Measurements from ENCODE around the gene STX16.

STX16 gene

DNA sequence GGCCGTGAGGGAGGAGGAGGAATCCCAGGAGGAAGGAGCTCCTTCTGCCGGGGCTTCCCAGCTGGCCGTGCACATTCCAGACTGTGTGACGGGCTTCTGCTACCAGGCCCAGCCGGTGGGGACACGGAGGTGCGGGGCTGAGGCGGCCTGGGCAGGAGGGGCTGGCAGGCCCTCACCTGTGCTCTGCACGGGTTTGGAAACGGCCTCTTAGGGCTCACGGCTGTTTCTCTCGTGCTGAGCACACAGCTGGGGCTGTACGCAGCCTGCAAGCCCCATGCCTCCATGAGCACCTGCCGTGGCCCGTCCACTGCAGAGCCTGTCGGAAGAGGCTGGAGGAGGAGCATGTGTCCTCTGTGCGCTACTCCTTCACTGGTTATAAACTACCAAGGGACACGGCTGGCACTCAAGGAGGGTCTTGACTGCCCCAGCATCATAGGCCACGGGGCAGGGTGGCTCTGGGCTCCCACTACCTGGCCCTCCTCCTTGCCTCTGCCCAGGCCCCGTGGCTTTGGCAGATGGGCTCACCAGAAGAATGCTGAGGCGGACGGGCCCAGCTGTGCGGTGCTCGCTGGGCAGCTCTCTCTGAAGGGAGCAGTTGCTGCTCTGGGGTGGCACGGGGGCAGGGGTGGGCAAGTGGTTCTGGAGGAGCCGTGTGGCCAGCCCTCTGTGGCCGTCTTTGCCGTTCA lies 57.3 kb downstream of the STX16 start:
- no peak for DNase-seq (ENCODE audit: low read depth)
- TF ChIP-seq, protein P1, sequence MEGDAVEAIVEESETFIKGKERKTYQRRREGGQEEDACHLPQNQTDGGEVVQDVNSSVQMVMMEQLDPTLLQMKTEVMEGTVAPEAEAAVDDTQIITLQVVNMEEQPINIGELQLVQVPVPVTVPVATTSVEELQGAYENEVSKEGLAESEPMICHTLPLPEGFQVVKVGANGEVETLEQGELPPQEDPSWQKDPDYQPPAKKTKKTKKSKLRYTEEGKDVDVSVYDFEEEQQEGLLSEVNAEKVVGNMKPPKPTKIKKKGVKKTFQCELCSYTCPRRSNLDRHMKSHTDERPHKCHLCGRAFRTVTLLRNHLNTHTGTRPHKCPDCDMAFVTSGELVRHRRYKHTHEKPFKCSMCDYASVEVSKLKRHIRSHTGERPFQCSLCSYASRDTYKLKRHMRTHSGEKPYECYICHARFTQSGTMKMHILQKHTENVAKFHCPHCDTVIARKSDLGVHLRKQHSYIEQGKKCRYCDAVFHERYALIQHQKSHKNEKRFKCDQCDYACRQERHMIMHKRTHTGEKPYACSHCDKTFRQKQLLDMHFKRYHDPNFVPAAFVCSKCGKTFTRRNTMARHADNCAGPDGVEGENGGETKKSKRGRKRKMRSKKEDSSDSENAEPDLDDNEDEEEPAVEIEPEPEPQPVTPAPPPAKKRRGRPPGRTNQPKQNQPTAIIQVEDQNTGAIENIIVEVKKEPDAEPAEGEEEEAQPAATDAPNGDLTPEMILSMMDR (IDR thresholded peaks at IDR 0.05; ENCODE audit: control insufficient read depth, extremely low read depth, insufficient read depth), result no peak
- no peak overlapping the region for H3K4me3 ChIP-seq (ENCODE audit: low read depth, low read length)

GRCh38 chr20:58709013-58709702 lies 58.1 kb downstream of the STX16 start:
- no peak for DNase-seq (ENCODE audit: low read depth)
- TF ChIP-seq, protein P1 (IDR thresholded peaks at IDR 0.05; ENCODE audit: control insufficient read depth, extremely low read depth, insufficient read depth), result no peak
- H3K4me3 ChIP-seq (ENCODE audit: low read depth, low read length), result no peak overlapping the region

- TF ChIP-seq, protein P1 (IDR thresholded peaks at IDR 0.05; ENCODE audit: control insufficient read depth, extremely low read depth, insufficient read depth), result no peak
- DNase-seq (ENCODE audit: low read depth), result no peak
These were observed 58.6 kb downstream of the STX16 start for GRCh38 chr20:58709703-58710039.

GRCh38 chr20:58710481-58711265 lies 59.6 kb downstream of the STX16 start:
- TF ChIP-seq, protein P1 (IDR thresholded peaks at IDR 0.05; ENCODE audit: control insufficient read depth, extremely low read depth, insufficient read depth), result no peak
- DNase-seq (ENCODE audit: low read depth), result no peak
- no peak overlapping the region for H3K4me3 ChIP-seq (ENCODE audit: low read depth, low read length)

More at GRCh38 chr20:58709703-58710039, 58.6 kb downstream of the STX16 start:
- no peak overlapping the region for H3K4me3 ChIP-seq (ENCODE audit: low read depth, low read length)

DNA sequence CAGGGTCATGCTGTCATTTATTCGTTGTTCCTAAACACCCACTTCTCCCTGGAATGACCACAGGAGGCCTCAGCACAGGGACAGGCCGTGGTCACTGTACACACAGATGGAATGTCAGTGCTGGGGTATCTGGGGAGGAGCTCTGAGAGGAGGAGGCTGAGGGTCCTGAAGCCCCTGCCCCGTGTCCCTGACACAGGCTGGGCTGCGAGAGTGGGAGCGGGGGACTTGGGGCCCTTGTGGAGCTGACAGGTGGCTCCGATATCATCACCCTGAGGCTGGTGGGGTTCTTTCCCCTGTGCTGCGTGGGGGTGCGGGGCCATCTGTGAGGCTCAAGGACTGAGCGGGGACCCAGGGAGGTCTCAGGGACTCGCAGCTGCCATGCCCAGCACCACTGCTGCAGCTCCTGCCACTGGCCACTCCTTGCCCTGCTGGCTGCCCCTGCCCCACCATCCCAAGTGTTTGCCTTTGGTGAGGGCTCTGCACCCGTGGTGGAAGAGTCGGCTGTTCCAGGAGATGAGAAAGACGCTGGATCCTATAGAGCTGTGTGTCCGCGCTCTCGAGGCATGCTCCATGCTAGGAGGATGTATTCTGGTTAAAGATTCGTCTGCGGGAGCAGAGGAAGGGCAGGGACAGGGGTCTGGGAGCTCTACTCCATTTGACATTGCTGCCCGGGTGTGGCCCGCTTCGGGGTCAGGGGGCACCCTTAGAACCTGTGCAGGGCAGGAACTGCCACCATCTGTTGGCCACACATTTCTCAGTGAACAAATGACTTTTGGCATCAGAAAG lies 60.4 kb downstream of the STX16 start:
- TF ChIP-seq, protein P1 (IDR thresholded peaks at IDR 0.05; ENCODE audit: control insufficient read depth, extremely low read depth, insufficient read depth), result no peak
- H3K4me3 ChIP-seq (ENCODE audit: low read depth, low read length), result no peak overlapping the region
- no peak for DNase-seq (ENCODE audit: low read depth)

DNA sequence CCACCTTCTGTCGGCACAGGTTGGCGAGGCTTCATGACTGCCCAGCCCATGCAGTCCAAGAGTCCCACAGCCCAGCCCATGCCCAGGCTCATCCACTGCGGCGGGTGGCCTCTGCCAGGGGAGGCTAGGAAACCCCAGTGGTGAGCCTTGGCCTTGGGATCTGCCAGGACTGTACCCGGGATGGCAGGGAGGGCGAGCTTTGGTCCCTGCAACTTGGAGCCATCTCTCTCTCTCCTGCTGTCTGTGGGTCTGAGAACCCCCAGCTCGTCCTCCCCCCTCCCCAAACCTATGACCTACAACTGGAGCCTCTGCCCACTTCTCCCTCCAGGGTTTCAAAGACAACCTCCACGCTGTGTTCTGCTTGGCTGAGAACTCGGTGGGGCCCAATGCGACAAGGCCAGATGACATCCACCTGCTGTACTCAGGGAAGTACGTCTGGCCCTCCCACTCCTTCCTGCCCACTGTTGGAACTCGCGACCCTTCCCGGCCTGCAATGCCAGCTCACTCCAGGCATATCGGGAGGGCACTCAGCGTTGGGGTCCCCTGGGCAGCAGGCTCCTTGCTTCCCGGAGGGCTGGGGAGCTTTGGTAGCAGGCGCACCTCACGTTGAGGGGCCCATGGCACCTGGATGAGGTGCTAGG lies 61.2 kb downstream of the STX16 start:
- no peak for DNase-seq (ENCODE audit: low read depth)
- TF ChIP-seq, protein P1 (IDR thresholded peaks at IDR 0.05; ENCODE audit: control insufficient read depth, extremely low read depth, insufficient read depth), result no peak
- no peak overlapping the region for H3K4me3 ChIP-seq (ENCODE audit: low read depth, low read length)
